ENCODE results near the gene CELSR2.
"Not testable (repeated sequence)": the region's sequence is repeated elsewhere in the genome, so short reads cannot be mapped to it uniquely, and the experiment has no call there.

CELSR2 gene

DNA sequence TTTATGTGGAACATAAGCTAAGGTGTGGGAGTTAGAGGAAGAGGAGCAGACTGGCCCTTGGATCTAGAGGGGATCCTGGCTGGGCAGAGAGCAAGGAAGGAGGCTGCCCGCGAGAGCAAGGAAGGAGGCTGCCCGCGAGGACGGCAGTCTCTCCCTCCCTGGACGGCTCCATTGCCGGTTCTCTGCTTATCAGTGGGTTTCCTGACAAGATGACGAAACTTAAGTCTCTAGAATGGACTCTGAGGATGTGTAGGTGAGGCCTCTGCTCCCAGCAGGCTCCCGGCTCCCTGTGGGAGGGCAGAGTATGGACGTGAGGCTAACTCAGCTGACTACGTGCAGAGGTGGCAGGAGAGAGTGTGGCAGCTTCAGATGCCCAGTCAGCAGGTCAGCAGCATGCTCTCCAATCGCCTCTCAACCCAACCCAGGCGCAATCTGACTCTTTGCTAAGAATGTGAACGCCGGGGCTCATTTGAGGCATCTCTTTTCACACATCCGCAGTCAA, 51.4 kb downstream of the CELSR2 start:
- Histone ChIP-seq H4K20me1 (ENCODE audit: control insufficient read depth, insufficient read depth, low read depth, low read length) (no peaks in the 10 kb centered on the region), H3F3A (ENCODE audit: control insufficient read depth, insufficient read depth) (no peaks in the 10 kb centered on the region), H3K4me1 (ENCODE audit: control insufficient read depth, low read length) (peaks cover 22% of the 10 kb centered on the region), H3K27ac (ENCODE audit: low read depth, low read length) (no peak overlapping the region), H3K79me2 (ENCODE audit: control insufficient read depth, low read length) (no peaks in the 10 kb centered on the region), H3K9me3 (ENCODE audit: control insufficient read depth, insufficient read depth, low read length) (no peaks in the 10 kb centered on the region), H3K4me3 (ENCODE audit: low read length) (no peak overlapping the region), H3K9me2 (replicated peaks; ENCODE audit: control insufficient read depth, low read length) (no peaks in the 10 kb centered on the region), H3K4me2 (ENCODE audit: low read length) (no peak overlapping the region), H3K27me3 (ENCODE audit: control insufficient read depth, low read length) (no peaks in the 10 kb centered on the region), H3K36me3 (ENCODE audit: control insufficient read depth, low read length) (no peaks in the 10 kb centered on the region)
- TF ChIP-seq EZH2phosphoT487 (IDR thresholded peaks at IDR 0.05; ENCODE audit: borderline replicate concordance, low read length), result no peak
- TF ChIP-seq, protein P1, sequence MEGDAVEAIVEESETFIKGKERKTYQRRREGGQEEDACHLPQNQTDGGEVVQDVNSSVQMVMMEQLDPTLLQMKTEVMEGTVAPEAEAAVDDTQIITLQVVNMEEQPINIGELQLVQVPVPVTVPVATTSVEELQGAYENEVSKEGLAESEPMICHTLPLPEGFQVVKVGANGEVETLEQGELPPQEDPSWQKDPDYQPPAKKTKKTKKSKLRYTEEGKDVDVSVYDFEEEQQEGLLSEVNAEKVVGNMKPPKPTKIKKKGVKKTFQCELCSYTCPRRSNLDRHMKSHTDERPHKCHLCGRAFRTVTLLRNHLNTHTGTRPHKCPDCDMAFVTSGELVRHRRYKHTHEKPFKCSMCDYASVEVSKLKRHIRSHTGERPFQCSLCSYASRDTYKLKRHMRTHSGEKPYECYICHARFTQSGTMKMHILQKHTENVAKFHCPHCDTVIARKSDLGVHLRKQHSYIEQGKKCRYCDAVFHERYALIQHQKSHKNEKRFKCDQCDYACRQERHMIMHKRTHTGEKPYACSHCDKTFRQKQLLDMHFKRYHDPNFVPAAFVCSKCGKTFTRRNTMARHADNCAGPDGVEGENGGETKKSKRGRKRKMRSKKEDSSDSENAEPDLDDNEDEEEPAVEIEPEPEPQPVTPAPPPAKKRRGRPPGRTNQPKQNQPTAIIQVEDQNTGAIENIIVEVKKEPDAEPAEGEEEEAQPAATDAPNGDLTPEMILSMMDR (IDR thresholded peaks at IDR 0.05; ENCODE audit: low read depth, low read length, poor library complexity, severe bottlenecking), result no peak

DNA sequence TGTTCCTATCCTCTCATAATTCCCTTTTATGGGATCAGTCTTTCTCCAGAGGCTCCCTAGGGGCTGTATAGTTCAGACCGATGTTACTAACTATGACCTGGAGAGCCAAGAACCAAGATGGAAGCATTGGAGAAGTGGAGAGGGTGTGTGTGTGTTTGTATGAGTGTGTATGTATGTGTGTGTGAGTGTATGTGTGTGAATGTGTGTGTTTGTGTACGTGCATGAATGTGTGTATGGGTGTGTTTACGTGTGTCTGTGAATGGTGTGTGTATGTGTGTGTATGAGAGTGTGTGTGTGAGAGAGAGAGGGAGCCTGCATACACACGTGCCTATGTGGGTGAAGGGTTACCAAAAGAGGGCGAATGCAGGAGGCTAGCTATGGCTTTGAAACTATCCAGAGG, 52.5 kb downstream of the CELSR2 start:
- H3F3A ChIP-seq (ENCODE audit: control insufficient read depth, insufficient read depth), result no peaks in the 10 kb centered on the region
- no peaks in the 10 kb centered on the region for H3K79me2 ChIP-seq (ENCODE audit: control insufficient read depth, low read length)
- H3K9me3 ChIP-seq (ENCODE audit: control insufficient read depth, insufficient read depth, low read length), result no peaks in the 10 kb centered on the region
- no peaks in the 10 kb centered on the region for H3K36me3 ChIP-seq (ENCODE audit: control insufficient read depth, low read length)
- H3K27ac ChIP-seq (ENCODE audit: low read depth, low read length), result no peak overlapping the region
- TF ChIP-seq EZH2phosphoT487 (IDR thresholded peaks at IDR 0.05; ENCODE audit: borderline replicate concordance, low read length), result no peak
- peaks cover 31% of the 10 kb centered on the region for H3K4me1 ChIP-seq (ENCODE audit: control insufficient read depth, low read length)
- H3K9me2 ChIP-seq (replicated peaks; ENCODE audit: control insufficient read depth, low read length), result no peaks in the 10 kb centered on the region
- H3K4me2 ChIP-seq (ENCODE audit: low read length), result no peak overlapping the region
- no peak overlapping the region for H3K4me3 ChIP-seq (ENCODE audit: low read length)
- no peaks in the 10 kb centered on the region for H3K27me3 ChIP-seq (ENCODE audit: control insufficient read depth, low read length)
- no peaks in the 10 kb centered on the region for H4K20me1 ChIP-seq (ENCODE audit: control insufficient read depth, insufficient read depth, low read depth, low read length)

DNA sequence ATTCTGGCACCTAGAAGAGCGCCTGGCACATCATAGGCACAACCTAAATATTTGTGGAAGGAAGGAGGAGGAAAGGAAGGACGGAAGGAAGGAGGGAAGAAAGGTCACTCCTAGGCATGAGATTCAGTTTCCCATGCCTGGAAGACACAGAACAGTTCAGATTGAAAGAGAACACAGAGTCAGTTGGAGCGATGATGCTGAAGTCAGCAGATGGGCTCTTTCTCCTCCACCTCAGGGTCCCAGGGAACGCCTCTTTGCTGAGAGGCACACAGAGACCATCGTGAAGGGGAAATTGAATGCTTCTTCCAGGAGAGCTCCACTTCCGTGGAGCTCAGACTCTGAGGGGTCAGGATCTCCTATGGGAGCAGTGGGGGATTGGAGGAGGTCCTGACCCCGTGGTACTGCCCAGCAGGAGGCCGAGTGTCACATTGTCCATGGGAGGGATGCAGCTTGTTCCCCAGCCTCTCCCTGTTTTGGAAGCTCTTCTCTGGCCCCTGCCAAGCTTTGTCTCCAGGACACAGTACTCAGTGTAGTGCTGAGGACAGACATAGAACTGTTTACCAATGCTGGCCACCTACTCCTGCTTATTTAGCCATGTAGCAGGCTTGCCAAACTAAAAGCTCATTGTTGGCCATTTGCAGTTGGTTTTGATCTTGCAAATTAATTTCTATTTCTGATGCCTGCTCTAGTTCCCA, 55.0 kb downstream of the CELSR2 start:
- Histone ChIP-seq H4K20me1 (ENCODE audit: control insufficient read depth, insufficient read depth, low read depth, low read length) (no peaks in the 10 kb centered on the region), H3K27me3 (ENCODE audit: control insufficient read depth, low read length) (no peaks in the 10 kb centered on the region), H3F3A (ENCODE audit: control insufficient read depth, insufficient read depth) (0 out of 2 replicates have a peak, but pooled peaks cover 8% of the 10 kb centered on the region), H3K9me3 (ENCODE audit: control insufficient read depth, insufficient read depth, low read length) (no peaks in the 10 kb centered on the region), H3K4me2 (ENCODE audit: low read length) (no peak overlapping the region), H3K79me2 (ENCODE audit: control insufficient read depth, low read length) (no peaks in the 10 kb centered on the region), H3K27ac (ENCODE audit: low read depth, low read length) (no peak overlapping the region), H3K36me3 (ENCODE audit: control insufficient read depth, low read length) (no peaks in the 10 kb centered on the region), H3K9me2 (replicated peaks; ENCODE audit: control insufficient read depth, low read length) (no peaks in the 10 kb centered on the region), H3K4me3 (ENCODE audit: low read length) (no peak overlapping the region), H3K4me1 (ENCODE audit: control insufficient read depth, low read length) (peaks cover 51% of the 10 kb centered on the region)
- no peak for TF ChIP-seq EZH2phosphoT487 (IDR thresholded peaks at IDR 0.05; ENCODE audit: borderline replicate concordance, low read length)
- TF ChIP-seq, protein P1 (IDR thresholded peaks at IDR 0.05; ENCODE audit: low read depth, low read length, poor library complexity, severe bottlenecking), result no peak

DNA sequence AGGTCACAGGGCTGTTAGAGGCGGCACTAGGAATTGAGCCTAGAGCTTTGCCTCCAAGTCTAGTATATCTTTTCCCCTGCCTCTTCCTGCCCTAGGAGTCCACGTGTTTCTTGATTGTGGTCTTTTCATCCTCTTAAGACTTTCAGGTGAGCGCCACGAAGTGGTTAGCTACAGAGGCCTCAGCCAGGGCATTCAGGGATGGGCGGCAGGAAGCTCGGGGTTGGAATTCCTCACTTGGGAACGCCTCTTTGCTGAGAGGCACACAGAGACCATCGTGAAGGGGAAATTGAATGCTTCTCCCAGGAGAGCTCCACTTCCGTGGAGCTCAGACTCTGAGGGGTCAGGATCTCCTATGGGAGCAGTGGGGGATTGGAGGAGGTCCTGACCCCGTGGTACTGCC, 56.7 kb downstream of the CELSR2 start:
- H3K9me3 ChIP-seq (ENCODE audit: control insufficient read depth, insufficient read depth, low read length); H3K4me2 ChIP-seq (ENCODE audit: low read length); H4K20me1 ChIP-seq (ENCODE audit: control insufficient read depth, insufficient read depth, low read depth, low read length); H3K79me2 ChIP-seq (ENCODE audit: control insufficient read depth, low read length); H3K27ac ChIP-seq (ENCODE audit: low read depth, low read length); H3K36me3 ChIP-seq (ENCODE audit: control insufficient read depth, low read length); H3K9me2 ChIP-seq (replicated peaks; ENCODE audit: control insufficient read depth, low read length); H3K27me3 ChIP-seq (ENCODE audit: control insufficient read depth, low read length); H3K4me3 ChIP-seq (ENCODE audit: low read length); H3F3A ChIP-seq (ENCODE audit: control insufficient read depth, insufficient read depth): not testable (repeated sequence)
- peaks cover 51% of the 10 kb centered on the region for H3K4me1 ChIP-seq (ENCODE audit: control insufficient read depth, low read length)
